Activated T-helper 2 cell treated with anti-CD3 and anti-CD28 coated beads, Interferon-gamma antibody, Interleukin-2, Interleukin-4, amounts not matched to agents 10 μg/mL and 5 μg/mL and 100 μg/mL, durations not matched to agents 14 hours and 24 hours and 36 hours (primary cell): ENCODE results near the gene ABHD12B. TPM values are rescaled to one million over a fixed set of nuclear protein-coding genes. Genes with fewer than 3 reads are reported as not detected.
A peak's percentile ranks its signal among the peaks of the same experiment; 100 is the strongest.
"Not testable (repeated sequence)": the region's sequence is repeated elsewhere in the genome, so short reads cannot be mapped to it uniquely, and the experiment has no call there.

Experiments used
- DNase-seq: peaks from one replicate; pipeline ENCODE4 v3.0.0; 2021; ENCODE audit warnings: low spot score
- H3K27ac Mint-ChIP-seq: one replicate; pipeline ENCODE4 v1.8.0; 2021; ENCODE audit warnings: mixed read lengths
- H3K27me3 Mint-ChIP-seq: one replicate; pipeline ENCODE4 v1.8.0; 2021; ENCODE audit warnings: low read depth, mixed read lengths
- H3K36me3 Mint-ChIP-seq: one replicate; pipeline ENCODE4 v1.8.0; 2021; ENCODE audit warnings: low read depth, mixed read lengths
- H3K4me1 Mint-ChIP-seq: one replicate; pipeline ENCODE4 v1.8.0; 2021; ENCODE audit warnings: low read depth, mixed read lengths
- H3K4me3 Mint-ChIP-seq: one replicate; pipeline ENCODE4 v1.8.0; 2021; ENCODE audit warnings: low read depth, mild to moderate bottlenecking, moderate library complexity, mixed read lengths
- H3K9me3 Mint-ChIP-seq: one replicate; pipeline ENCODE4 v1.8.0; 2021; ENCODE audit warnings: mixed read lengths
- intact Hi-C: fragments of 100-400 bp; cut with micrococcal nuclease; formaldehyde crosslinking; loops from one replicate; pipeline ENCODE4 v1.15.1; 2023
- total RNA-seq: library from RNA; stranded (reverse); gene quantifications from 2 replicates; pipeline ENCODE4 v1.2.3, GENCODE V29; 2022

Gene ABHD12B
- total RNA-seq, 1 donor from 2014 or later: not detected

GRCh38 chr14:50875359-50876070, 3.7 kb downstream of the ABHD12B start:
- no peaks in the 10 kb centered on the region for H3K36me3 Mint-ChIP-seq
- intact Hi-C loops: loop anchor here (2.0 to 5.0 kb wide), 2 partner anchors 15 to 1477 kb away; no protein-coding TSS in a partner anchor
- peak; percentile 65 for DNase-seq
- no peak overlapping the region for H3K4me3 Mint-ChIP-seq
- H3K27ac Mint-ChIP-seq: no peak overlapping the region
- no peaks in the 10 kb centered on the region for H3K9me3 Mint-ChIP-seq
- peaks cover 25% of the 10 kb centered on the region for H3K4me1 Mint-ChIP-seq
- peaks cover 73% of the 10 kb centered on the region for H3K27me3 Mint-ChIP-seq

GRCh38 chr14:50882932-50883826, 11.3 kb downstream of the ABHD12B start:
- Mint-ChIP-seq H3K4me3 (no peak overlapping the region), H3K36me3 (no peaks in the 10 kb centered on the region), H3K27ac (no peak overlapping the region), H3K4me1 (no peaks in the 10 kb centered on the region), H3K9me3 (no peaks in the 10 kb centered on the region), H3K27me3 (peaks cover 56% of the 10 kb centered on the region)
- intact Hi-C loops: no loop called here
- no peak for DNase-seq

- no peaks in the 10 kb centered on the region for H3K9me3 Mint-ChIP-seq
- peaks cover 54% of the 10 kb centered on the region for H3K27me3 Mint-ChIP-seq
- intact Hi-C loops: no loop called here
- H3K4me3 Mint-ChIP-seq: no peak overlapping the region
- DNase-seq: no peak
- no peaks in the 10 kb centered on the region for H3K4me1 Mint-ChIP-seq
- H3K36me3 Mint-ChIP-seq: no peaks in the 10 kb centered on the region
- no peak overlapping the region for H3K27ac Mint-ChIP-seq
These were observed 12.0 kb downstream of the ABHD12B start for GRCh38 chr14:50883827-50884197.

DNA sequence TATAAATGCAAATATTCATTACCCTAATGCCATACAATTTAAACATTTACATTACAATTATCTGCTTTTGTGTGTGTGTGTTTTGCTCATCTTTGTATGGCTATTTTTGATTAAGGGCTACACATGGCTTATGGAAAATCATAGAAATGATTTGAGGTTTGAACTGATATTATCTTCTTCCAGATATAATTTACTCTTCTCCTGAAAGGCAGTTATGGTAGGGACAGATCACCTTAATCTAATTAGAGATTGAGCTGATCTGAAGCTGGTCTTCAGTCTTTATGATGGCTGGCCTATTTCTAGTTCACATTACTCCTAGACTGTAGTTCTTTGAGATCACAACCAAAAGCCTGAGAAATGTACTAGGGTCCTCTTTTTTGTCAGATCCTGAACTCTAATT, 15.6 kb downstream of the ABHD12B start:
- intact Hi-C loops: no loop called here
- no peak for DNase-seq
- H3K27ac Mint-ChIP-seq: no peak overlapping the region
- no peaks in the 10 kb centered on the region for H3K9me3 Mint-ChIP-seq
- H3K36me3 Mint-ChIP-seq: no peaks in the 10 kb centered on the region
- no peaks in the 10 kb centered on the region for H3K4me1 Mint-ChIP-seq
- no peak overlapping the region for H3K4me3 Mint-ChIP-seq
- H3K27me3 Mint-ChIP-seq: peaks cover 34% of the 10 kb centered on the region

DNA sequence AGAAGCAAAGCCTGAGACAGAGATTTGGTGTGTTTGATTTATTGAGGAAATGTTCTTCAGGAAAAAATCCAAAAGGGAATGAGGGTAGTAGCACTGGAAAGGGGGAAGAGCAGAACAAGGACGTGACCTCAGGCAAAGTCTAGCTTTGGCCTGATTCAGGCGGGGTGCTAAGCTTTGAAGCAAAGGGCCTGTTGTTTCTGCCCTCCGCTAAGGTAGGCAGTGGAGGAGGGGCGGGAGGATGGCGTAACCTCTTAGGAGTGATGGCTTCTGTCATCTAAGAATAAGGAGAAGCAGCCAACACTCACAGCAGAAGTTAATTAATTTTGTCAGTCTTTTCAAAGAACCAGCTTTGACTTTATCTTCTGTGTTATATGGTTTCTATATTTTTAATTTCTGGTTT, 20.4 kb downstream of the ABHD12B start:
- Mint-ChIP-seq H3K27me3 (peaks cover 14% of the 10 kb centered on the region), H3K36me3 (no peaks in the 10 kb centered on the region), H3K9me3 (no peaks in the 10 kb centered on the region), H3K4me3 (no peak overlapping the region), H3K4me1 (no peaks in the 10 kb centered on the region), H3K27ac (no peak overlapping the region)
- DNase-seq: no peak
- intact Hi-C loops: no loop called here

GRCh38 chr14:50896421-50896820, 24.6 kb downstream of the ABHD12B start:
- intact Hi-C loops, H3K4me3 Mint-ChIP-seq: not testable (repeated sequence)

DNA sequence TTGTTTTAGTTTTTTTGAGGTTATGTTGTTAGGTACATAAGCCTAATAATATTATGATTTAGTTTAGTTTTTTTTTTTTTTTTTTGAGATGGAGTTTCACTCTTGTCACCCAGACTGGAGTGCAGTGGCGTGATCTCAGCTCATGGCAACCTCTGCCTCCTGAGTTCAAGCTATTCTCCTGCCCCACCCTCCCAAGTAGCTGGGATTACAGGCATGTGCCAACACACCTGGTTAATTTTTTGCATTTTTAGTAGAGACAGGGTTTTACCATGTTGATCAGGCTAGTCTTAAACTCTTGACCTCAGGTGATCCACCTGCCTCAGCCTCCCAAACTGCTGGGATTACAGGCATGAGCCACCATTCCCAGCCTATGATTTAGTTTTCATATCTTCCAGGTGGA, 25.2 kb downstream of the ABHD12B start:
- intact Hi-C loops, DNase-seq, H3K4me1 Mint-ChIP-seq, H3K9me3 Mint-ChIP-seq, H3K4me3 Mint-ChIP-seq, H3K27ac Mint-ChIP-seq, H3K36me3 Mint-ChIP-seq: not testable (repeated sequence)
- H3K27me3 Mint-ChIP-seq: peaks cover 11% of the 10 kb centered on the region

More at GRCh38 chr14:50896421-50896820, 24.6 kb downstream of the ABHD12B start:
- not testable (repeated sequence) for H3K4me1 Mint-ChIP-seq, H3K27ac Mint-ChIP-seq, H3K9me3 Mint-ChIP-seq, H3K36me3 Mint-ChIP-seq, DNase-seq
- H3K27me3 Mint-ChIP-seq: peaks cover 11% of the 10 kb centered on the region

DNA sequence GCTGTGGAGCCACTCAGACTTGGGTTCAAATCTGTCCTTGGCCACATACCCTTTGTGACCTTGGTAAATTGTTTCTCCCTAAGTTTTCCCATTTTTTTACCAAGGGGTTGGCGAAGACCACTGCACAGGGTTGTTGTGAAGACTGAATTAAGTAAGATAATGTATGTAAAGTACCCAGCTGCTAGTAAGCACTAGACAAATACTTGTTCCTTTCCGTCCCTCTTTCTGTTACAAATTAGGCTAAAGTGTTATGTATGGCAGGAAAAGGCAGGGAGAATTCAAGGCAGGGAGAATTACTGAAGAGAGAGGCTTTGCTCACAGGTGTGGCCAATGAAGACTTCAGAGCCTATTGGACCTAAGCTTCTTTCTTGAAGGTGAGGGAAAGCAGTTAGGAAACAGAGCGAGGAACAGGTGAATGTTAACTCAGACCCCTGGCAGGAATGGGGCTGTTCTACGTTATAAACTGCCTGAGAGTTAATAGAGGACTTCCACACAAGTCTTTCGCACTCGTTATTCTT, 25.9 kb downstream of the ABHD12B start:
- H3K4me1 Mint-ChIP-seq: no peaks in the 10 kb centered on the region
- no peaks in the 10 kb centered on the region for H3K9me3 Mint-ChIP-seq
- no peaks in the 10 kb centered on the region for H3K36me3 Mint-ChIP-seq
- DNase-seq: no peak
- no peak overlapping the region for H3K4me3 Mint-ChIP-seq
- no peak overlapping the region for H3K27ac Mint-ChIP-seq
- intact Hi-C loops: no loop called here
- H3K27me3 Mint-ChIP-seq: peaks cover 11% of the 10 kb centered on the region

GRCh38 chr14:50901361-50901760, 29.5 kb downstream of the ABHD12B start:
- H3K4me1 Mint-ChIP-seq: no peaks in the 10 kb centered on the region
- no peak overlapping the region for H3K4me3 Mint-ChIP-seq
- H3K27me3 Mint-ChIP-seq: peaks cover 19% of the 10 kb centered on the region
- intact Hi-C loops: no loop called here
- no peaks in the 10 kb centered on the region for H3K36me3 Mint-ChIP-seq
- DNase-seq: no peak
- H3K27ac Mint-ChIP-seq: no peak overlapping the region
- H3K9me3 Mint-ChIP-seq: no peaks in the 10 kb centered on the region

- Mint-ChIP-seq H3K36me3 (no peaks in the 10 kb centered on the region), H3K9me3 (no peaks in the 10 kb centered on the region), H3K4me1 (no peaks in the 10 kb centered on the region), H3K27ac (no peak overlapping the region), H3K27me3 (peaks cover 17% of the 10 kb centered on the region), H3K4me3 (no peak overlapping the region)
- no peak for DNase-seq
- intact Hi-C loops: no loop called here
These were observed 32.9 kb downstream of the ABHD12B start for GRCh38 chr14:50904719-50905118.

DNA sequence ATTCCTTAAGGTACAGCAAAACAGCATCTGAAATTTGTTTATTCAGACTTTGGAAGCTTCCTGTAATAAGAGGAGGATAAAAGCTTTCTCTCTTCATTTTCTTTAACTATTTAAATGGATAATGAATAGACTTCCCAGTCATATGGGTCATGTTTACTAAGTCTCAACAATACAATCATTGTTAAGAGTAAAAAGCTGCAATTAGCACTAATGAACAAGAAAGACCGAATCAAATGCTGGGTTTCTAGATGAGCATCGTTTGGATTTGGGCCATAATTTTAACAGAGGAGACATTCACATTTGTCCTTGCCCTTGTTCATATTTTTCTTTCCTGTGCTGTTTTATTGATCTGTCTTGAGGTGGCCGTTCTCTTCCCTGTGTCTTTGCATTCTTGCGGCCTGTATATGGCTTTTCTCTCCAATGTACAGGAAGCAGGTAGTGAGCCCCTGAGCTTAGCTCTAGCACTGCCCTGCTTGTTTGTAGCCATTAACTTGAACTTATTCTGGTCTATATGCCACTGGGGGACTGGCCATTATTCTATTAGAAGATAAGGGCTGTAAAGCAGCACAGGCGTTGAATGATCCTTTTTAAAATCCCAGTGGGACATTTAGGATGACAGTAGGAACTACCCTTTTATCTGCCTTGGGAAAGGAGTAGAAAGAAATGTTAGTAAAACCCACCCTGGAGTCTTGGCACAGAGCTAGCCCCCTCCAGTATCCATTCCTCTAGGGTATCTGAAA, 34.6 kb downstream of the ABHD12B start:
- Mint-ChIP-seq H3K4me3 (no peak overlapping the region), H3K36me3 (no peaks in the 10 kb centered on the region), H3K4me1 (no peaks in the 10 kb centered on the region), H3K27me3 (peaks cover 13% of the 10 kb centered on the region), H3K9me3 (no peaks in the 10 kb centered on the region), H3K27ac (no peak overlapping the region)
- no peak for DNase-seq
- intact Hi-C loops: no loop called here

GRCh38 chr14:50910495-50911420, 38.9 kb downstream of the ABHD12B start:
- Mint-ChIP-seq H3K27me3 (peaks cover 8% of the 10 kb centered on the region), H3K27ac (no peak overlapping the region), H3K9me3 (no peaks in the 10 kb centered on the region), H3K36me3 (no peaks in the 10 kb centered on the region), H3K4me1 (no peaks in the 10 kb centered on the region), H3K4me3 (no peak overlapping the region)
- intact Hi-C loops: no loop called here
- DNase-seq: no peak
